Mesenchymal stem cell (in vitro differentiated cells and primary cell): ENCODE measurements around the gene THRAP3.
"Not testable (repeated sequence)": the region's sequence is repeated elsewhere in the genome, so short reads cannot be mapped to it uniquely, and the experiment has no call there.

Experiments used
- DNase-seq: peaks from one replicate; pipeline ENCODE4 v3.0.0-alpha.2; 2013
- H2AFZ ChIP-seq: one replicate; pipeline ENCODE4 v1.6.1; 2013; ENCODE audit warnings: low read depth, mild to moderate bottlenecking, control low read depth, inconsistent platforms, low read length, moderate library complexity
- H2AK5ac ChIP-seq: 2 replicates; pipeline ENCODE4 v1.6.1; 2013; ENCODE audit warnings: low read length, moderate library complexity, mild to moderate bottlenecking, inconsistent platforms; ENCODE audit not compliant: severe bottlenecking
- H2BK120ac ChIP-seq: one replicate; pipeline ENCODE4 v1.6.1; 2013; ENCODE audit warnings: low read depth, mild to moderate bottlenecking, inconsistent platforms, low read length, moderate library complexity
- H2BK12ac ChIP-seq, 2 experiments: one replicate each; pipeline ENCODE4 v1.6.1; 2013; ENCODE audit warnings: inconsistent platforms in 2 of 2, low read length in 2 of 2, mild to moderate bottlenecking in 2 of 2, moderate library complexity in 2 of 2, control low read depth in 1 of 2
- H2BK15ac ChIP-seq: one replicate; pipeline ENCODE4 v1.6.1; 2013; ENCODE audit warnings: mild to moderate bottlenecking, low read depth, inconsistent platforms; ENCODE audit not compliant: poor library complexity, severe bottlenecking
- H2BK5ac ChIP-seq: 2 replicates; pipeline ENCODE4 v1.6.1; 2013; ENCODE audit warnings: low read depth, mild to moderate bottlenecking, low read length, control low read depth, inconsistent platforms; ENCODE audit not compliant: poor library complexity, severe bottlenecking
- H3K14ac ChIP-seq, 2 experiments: one replicate each; pipeline ENCODE4 v1.6.1; 2013; ENCODE audit warnings: inconsistent platforms in 2 of 2, low read length in 2 of 2, control low read depth in 1 of 2, mild to moderate bottlenecking in 1 of 2, moderate library complexity in 1 of 2
- H3K18ac ChIP-seq, 2 experiments: one replicate each; pipeline ENCODE4 v1.6.1; 2013; ENCODE audit warnings: inconsistent platforms in 2 of 2, low read length in 2 of 2, control low read depth in 1 of 2, low read depth in 1 of 2, mild to moderate bottlenecking in 1 of 2
- H3K23ac ChIP-seq, 2 experiments: one replicate each; pipeline ENCODE4 v1.6.1; 2013; ENCODE audit warnings: inconsistent platforms in 2 of 2, low read length in 2 of 2, mild to moderate bottlenecking in 2 of 2, moderate library complexity in 2 of 2, control low read depth in 1 of 2
- H3K27ac ChIP-seq: 2 replicates; pipeline ENCODE4 v1.5.1; 2013; ENCODE audit warnings: mild to moderate bottlenecking, moderate library complexity, low read length, control low read depth, inconsistent platforms; ENCODE audit not compliant: poor library complexity, severe bottlenecking
- H3K27me3 ChIP-seq, 2 experiments: 2 replicates each; pipeline versions ENCODE4 v1.6.1 to v1.7.0; 2013; ENCODE audit warnings: low read length in 2 of 2, mild to moderate bottlenecking in 2 of 2, moderate library complexity in 2 of 2, control low read depth in 1 of 2, inconsistent platforms in 1 of 2; ENCODE audit not compliant: control insufficient read depth in 1 of 2, insufficient read depth in 1 of 2
- H3K36me3 ChIP-seq, 2 experiments: 2 replicates each; pipeline versions ENCODE4 v1.6.1 to v1.7.0; 2013; ENCODE audit warnings: low read length in 2 of 2, control low read depth in 1 of 2, inconsistent platforms in 1 of 2, low read depth in 1 of 2, mild to moderate bottlenecking in 1 of 2; ENCODE audit not compliant: insufficient read depth in 2 of 2, control insufficient read depth in 1 of 2
- H3K4ac ChIP-seq, 2 experiments: one replicate each; pipeline ENCODE4 v1.6.1; 2013; ENCODE audit warnings: inconsistent platforms in 2 of 2, low read length in 2 of 2, mild to moderate bottlenecking in 2 of 2, moderate library complexity in 2 of 2, control low read depth in 1 of 2, low read depth in 1 of 2
- H3K4me1 ChIP-seq: 2 replicates; pipeline ENCODE4 v1.6.1; 2013; ENCODE audit warnings: low read depth, low read length, control low read depth; ENCODE audit not compliant: control insufficient read depth, insufficient read depth
- H3K4me2 ChIP-seq: 2 replicates; pipeline ENCODE4 v1.6.1; 2013; ENCODE audit warnings: low read length, mild to moderate bottlenecking, inconsistent platforms; ENCODE audit not compliant: poor library complexity, severe bottlenecking
- H3K4me3 ChIP-seq, 2 experiments: 2 replicates each; pipeline versions ENCODE4 v1.5.1 to v1.7.0; 2013; ENCODE audit warnings: low read length in 2 of 2, mild to moderate bottlenecking in 2 of 2, control low read depth in 1 of 2, low read depth in 1 of 2; ENCODE audit not compliant: insufficient read depth in 1 of 2
- H3K79me1 ChIP-seq: replicated peaks from 2 replicates; pipeline ENCODE4 v1.6.1; 2013; ENCODE audit warnings: mild to moderate bottlenecking, control low read depth, low read length, inconsistent platforms; ENCODE audit not compliant: poor library complexity, severe bottlenecking
- H3K9ac ChIP-seq: 2 replicates; pipeline ENCODE4 v1.7.0; 2013; ENCODE audit warnings: mild to moderate bottlenecking, low read length, moderate library complexity
- H3K9me3 ChIP-seq: 2 replicates; pipeline ENCODE4 v1.7.0; 2013; ENCODE audit warnings: mild to moderate bottlenecking, low read length; ENCODE audit not compliant: control insufficient read depth
- H4K8ac ChIP-seq: one replicate; pipeline ENCODE4 v1.6.1; 2013; ENCODE audit warnings: inconsistent platforms, mild to moderate bottlenecking, low read length, moderate library complexity
- H4K91ac ChIP-seq: one replicate; pipeline ENCODE4 v1.6.1; 2013; ENCODE audit warnings: mild to moderate bottlenecking, low read length, inconsistent platforms
- WGBS: methylation state at CpG from one replicate; pipeline ENCODE4 v1.1.7; 2013; ENCODE audit warnings: mixed read lengths; 5-methylcytosine and 5-hydroxymethylcytosine counted together

Gene THRAP3

GRCh38 chr1:36196805-36197204, 27.4 kb upstream of the THRAP3 start:
- not testable (repeated sequence) for H2AFZ ChIP-seq, H3K18ac ChIP-seq, H3K27ac ChIP-seq, H2BK15ac ChIP-seq, H3K36me3 ChIP-seq, H3K4me1 ChIP-seq, H2BK5ac ChIP-seq, H2BK120ac ChIP-seq, H2AK5ac ChIP-seq, H3K4ac ChIP-seq, H3K4me3 ChIP-seq, H3K9ac ChIP-seq, H3K4me2 ChIP-seq, H4K8ac ChIP-seq, H3K27me3 ChIP-seq, H3K14ac ChIP-seq, H2BK12ac ChIP-seq, H3K23ac ChIP-seq, H3K9me3 ChIP-seq, H4K91ac ChIP-seq, H3K79me1 ChIP-seq, DNase-seq
- 90% methylated on average over 12 of the region's 12 CpGs for WGBS

GRCh38 chr1:36198641-36199040, 25.6 kb upstream of the THRAP3 start:
- Histone ChIP-seq H3K27me3 (peaks cover 0 to 5% of the 10 kb centered on the region in 2 experiments), H4K8ac (peak overlapping the region; percentile 37), H3K4me1 (peaks cover 7% of the 10 kb centered on the region), H2BK15ac (no peak overlapping the region), H3K4me3 (no peak overlapping the region), H3K36me3 (no peaks in the 10 kb centered on the region), H3K9ac (no peak overlapping the region), H3K4me2 (no peak overlapping the region), H3K23ac (no peak overlapping the region), H3K27ac (no peak overlapping the region), H2AFZ (no peak overlapping the region), H3K18ac (no peak overlapping the region), H4K91ac (no peak overlapping the region), H3K9me3 (no peaks in the 10 kb centered on the region), H2BK12ac (no peak overlapping the region), H2BK120ac (no peak overlapping the region), H3K79me1 (no peaks in the 10 kb centered on the region), H2AK5ac (no peak overlapping the region), H3K4ac (no peak overlapping the region), H2BK5ac (no peak overlapping the region), H3K14ac (no peak overlapping the region)
- 100% methylated on average over 2 of the region's 5 CpGs for WGBS
- no peak for DNase-seq

GRCh38 chr1:36199934-36200741, 24.1 kb upstream of the THRAP3 start:
- Histone ChIP-seq H2BK120ac (no peak overlapping the region), H3K4me3 (no peak overlapping the region), H3K79me1 (no peaks in the 10 kb centered on the region), H3K27ac (no peak overlapping the region), H3K9ac (no peak overlapping the region), H3K9me3 (no peaks in the 10 kb centered on the region), H3K36me3 (no peaks in the 10 kb centered on the region), H3K4ac (no peak overlapping the region), H3K27me3 (peaks cover 0 to 5% of the 10 kb centered on the region in 2 experiments), H2BK12ac (no peak overlapping the region), H3K18ac (no peak overlapping the region), H2AK5ac (no peak overlapping the region), H3K23ac (no peak overlapping the region), H3K4me1 (peaks cover 11% of the 10 kb centered on the region), H4K91ac (no peak overlapping the region), H2BK5ac (no peak overlapping the region), H2AFZ (no peak overlapping the region), H3K4me2 (no peak overlapping the region), H4K8ac (no peak overlapping the region), H3K14ac (peak overlapping the region in 1 of 2 experiments; percentile 60), H2BK15ac (no peak overlapping the region)
- no peak for DNase-seq
- 73% methylated on average over 13 of the region's 13 CpGs for WGBS

- no peak overlapping the region for H3K23ac ChIP-seq
- peak overlapping the region; percentile 46 to 85 for H3K18ac ChIP-seq
- no peak overlapping the region for H3K9ac ChIP-seq
- no peaks in the 10 kb centered on the region for H3K79me1 ChIP-seq
- H2BK15ac ChIP-seq: no peak overlapping the region
- DNase-seq: no peak
- H3K27ac ChIP-seq: no peak overlapping the region
- H2BK5ac ChIP-seq: no peak overlapping the region
- H3K36me3 ChIP-seq: no peaks in the 10 kb centered on the region
- H3K14ac ChIP-seq: no peak overlapping the region
- peaks cover 0 to 5% of the 10 kb centered on the region in 2 experiments for H3K27me3 ChIP-seq
- no peak overlapping the region for H4K8ac ChIP-seq
- no peak overlapping the region for H2AK5ac ChIP-seq
- H3K4ac ChIP-seq: no peak overlapping the region
- 89% methylated on average over 3 of the region's 3 CpGs for WGBS
- H3K4me2 ChIP-seq: no peak overlapping the region
- H3K9me3 ChIP-seq: no peaks in the 10 kb centered on the region
- H4K91ac ChIP-seq: peak overlapping the region; percentile 65
- H3K4me3 ChIP-seq: no peak overlapping the region
- no peak overlapping the region for H2BK120ac ChIP-seq
- H2BK12ac ChIP-seq: peak overlapping the region; percentile 9 to 79
- no peak overlapping the region for H2AFZ ChIP-seq
- H3K4me1 ChIP-seq: peaks cover 11% of the 10 kb centered on the region
Measured at GRCh38 chr1:36203027-36203553, 21.2 kb upstream of the THRAP3 start.
